H1 (cell line): ENCODE measurements around the gene TBC1D22A. TPM values are rescaled to one million over a fixed set of nuclear protein-coding genes. Genes with fewer than 3 reads are reported as not detected.

ENCODE experiments used
- CTCF ChIA-PET: fragments of 300-600 bp; sonication (Branson Sonifier 250); formaldehyde crosslinking; loops from one replicate; lab custom pipeline; 2021; ENCODE audit not compliant: partially characterized antibody; lab: Charles Lee
- POLR2A ChIA-PET: fragments of 300-600 bp; sonication (Branson Sonifier 250); formaldehyde crosslinking; loops from one replicate; lab custom pipeline; 2021; ENCODE audit warnings: inconsistent platforms; ENCODE audit not compliant: partially characterized antibody; lab: Charles Lee
- DNase-seq, 2 experiments: peaks; one replicate each; pipeline versions ENCODE4 v3.0.0 to v3.0.0-alpha.2; 2010 to 2022; ENCODE audit warnings: low spot score in 2 of 2, low read depth in 1 of 2, mixed read lengths in 1 of 2
- FAIRE-seq: peaks from 2 replicates; lab custom pipeline; 2011; peaks lifted over from hg19 to GRCh38; lab: Jason Lieb, UNC
- H2AFZ ChIP-seq: 2 replicates; pipeline ENCODE4 v1.8.1; 2012; ENCODE audit warnings: low read length, inconsistent platforms
- H2AK5ac ChIP-seq: 2 replicates; pipeline ENCODE4 v1.6.1; 2013; ENCODE audit warnings: low read depth, low read length
- H2BK120ac ChIP-seq: replicated peaks from 2 replicates; pipeline ENCODE3; 2013; ENCODE audit warnings: low read depth, low read length, inconsistent platforms
- H2BK12ac ChIP-seq: 2 replicates; pipeline ENCODE4 v1.6.1; 2013; ENCODE audit warnings: low read depth, low read length
- H2BK15ac ChIP-seq: 2 replicates; pipeline ENCODE4 v1.6.1; 2013; ENCODE audit warnings: low read length
- H2BK20ac ChIP-seq: 2 replicates; pipeline ENCODE4 v1.6.1; 2013; ENCODE audit warnings: low read length
- H2BK5ac ChIP-seq: 2 replicates; pipeline ENCODE4 v1.6.1; 2013; ENCODE audit warnings: low read depth, low read length
- H3K14ac ChIP-seq: 2 replicates; pipeline ENCODE4 v1.6.1; 2013; ENCODE audit warnings: inconsistent platforms; ENCODE audit not compliant: insufficient read length
- H3K18ac ChIP-seq: 2 replicates; pipeline ENCODE4 v1.6.1; 2013; ENCODE audit warnings: low read length; ENCODE audit errors: extremely low read depth
- H3K23ac ChIP-seq: 2 replicates; pipeline ENCODE4 v1.6.1; 2013; ENCODE audit warnings: inconsistent platforms; ENCODE audit not compliant: insufficient read length
- H3K23me2 ChIP-seq: 2 replicates; pipeline ENCODE4 v1.6.1; 2013; ENCODE audit warnings: low read depth, low read length
- H3K27ac ChIP-seq: 2 replicates; pipeline ENCODE4 v1.6.1; 2011; ENCODE audit warnings: low read depth, low read length, inconsistent platforms
- H3K27me3 ChIP-seq, 4 experiments: replicated peaks in 1 of 4; 1 replicate in 1 of 4; 2 replicates in 3 of 4; pipeline versions ENCODE4 v1.6.1 to v1.8.1; 2011 to 2013; ENCODE audit warnings: low read length in 3 of 4, mild to moderate bottlenecking in 3 of 4, inconsistent platforms in 2 of 4, mixed read lengths in 2 of 4, moderate library complexity in 1 of 4; ENCODE audit not compliant: control insufficient read depth in 3 of 4, insufficient read depth in 3 of 4; ENCODE audit errors: extremely low read depth in 1 of 4
- H3K36me3 ChIP-seq, 4 experiments: 2 replicates each; pipeline versions ENCODE4 v1.6.1 to v1.8.1; 2011 to 2013; ENCODE audit warnings: mild to moderate bottlenecking in 4 of 4, low read length in 3 of 4, moderate library complexity in 2 of 4, control low read depth in 1 of 4, inconsistent platforms in 1 of 4; ENCODE audit not compliant: insufficient read depth in 4 of 4, control insufficient read depth in 2 of 4
- H3K4ac ChIP-seq: replicated peaks from 2 replicates; pipeline ENCODE3; 2013; ENCODE audit warnings: low read length, low read depth, mixed read lengths, inconsistent platforms; ENCODE audit not compliant: insufficient read length
- H3K4me1 ChIP-seq, 4 experiments: replicated peaks in 1 of 4; 1 replicate in 1 of 4; 2 replicates in 3 of 4; pipeline versions ENCODE4 v1.6.1 to v1.8.1; 2011 to 2013; ENCODE audit warnings: low read length in 3 of 4, inconsistent platforms in 2 of 4, mixed read lengths in 1 of 4; ENCODE audit not compliant: insufficient read depth in 4 of 4, control insufficient read depth in 3 of 4
- H3K4me2 ChIP-seq, 2 experiments: 2 replicates each; pipeline versions ENCODE4 v1.6.1 to v1.8.1; 2011 to 2013; ENCODE audit warnings: low read depth in 2 of 2, low read length in 2 of 2, control low read depth in 1 of 2, inconsistent platforms in 1 of 2, mild to moderate bottlenecking in 1 of 2; ENCODE audit not compliant: insufficient read depth in 1 of 2
- H3K4me3 ChIP-seq, 4 experiments: fragments of 200-600, 300-600 bp in 1 of 4; sonication (generic), shearing (Covaris generic), sonication (Bioruptor Twin) in 1 of 4; 2 replicates each; pipeline versions ENCODE4 v1.5.1 to v1.8.1; 2011 to 2016; ENCODE audit warnings: low read length in 4 of 4, low read depth in 3 of 4, control low read depth in 2 of 4, inconsistent platforms in 2 of 4, mild to moderate bottlenecking in 2 of 4, mixed read lengths in 1 of 4, moderate library complexity in 1 of 4; ENCODE audit not compliant: insufficient read depth in 2 of 4; ENCODE audit errors: extremely low read depth in 1 of 4
- H3K56ac ChIP-seq: replicated peaks from 2 replicates; pipeline ENCODE3; 2013; ENCODE audit warnings: low read depth, mild to moderate bottlenecking, mixed read lengths, low read length, inconsistent platforms; ENCODE audit not compliant: insufficient read length
- H3K79me1 ChIP-seq: 2 replicates; pipeline ENCODE4 v1.6.1; 2013; ENCODE audit warnings: low read depth, low read length, control low read depth
- H3K79me2 ChIP-seq, 2 experiments: 2 replicates each; pipeline versions ENCODE4 v1.6.1 to v1.8.1; 2012 to 2013; ENCODE audit warnings: low read length in 2 of 2, mild to moderate bottlenecking in 2 of 2, inconsistent platforms in 1 of 2; ENCODE audit not compliant: insufficient read depth in 2 of 2, control insufficient read depth in 1 of 2
- H3K9ac ChIP-seq, 4 experiments: replicated peaks in 1 of 4; 1 replicate in 1 of 4; 2 replicates in 3 of 4; pipeline versions ENCODE4 v1.6.1 to v1.8.1; 2011 to 2013; ENCODE audit warnings: low read depth in 3 of 4, low read length in 3 of 4, control low read depth in 2 of 4, mild to moderate bottlenecking in 2 of 4, moderate library complexity in 2 of 4, inconsistent platforms in 1 of 4; ENCODE audit errors: extremely low read depth in 1 of 4
- H3K9me3 ChIP-seq, 2 experiments: 2 replicates each; pipeline versions ENCODE4 v1.6.1 to v1.8.1; 2012 to 2013; ENCODE audit warnings: mild to moderate bottlenecking in 2 of 2, moderate library complexity in 2 of 2, control low read depth in 1 of 2, inconsistent platforms in 1 of 2, low read depth in 1 of 2, low read length in 1 of 2, mixed read lengths in 1 of 2; ENCODE audit not compliant: insufficient read depth in 2 of 2
- H4K20me1 ChIP-seq, 2 experiments: replicated peaks in 1 of 2; 2 replicates each; pipeline versions ENCODE3 to v1.8.1; 2011 to 2013; ENCODE audit warnings: inconsistent platforms in 2 of 2, low read length in 2 of 2, mild to moderate bottlenecking in 1 of 2; ENCODE audit not compliant: insufficient read depth in 2 of 2, control insufficient read depth in 1 of 2
- H4K5ac ChIP-seq: 2 replicates; pipeline ENCODE4 v1.6.1; 2013; ENCODE audit warnings: low read length, low read depth, mixed read lengths, inconsistent platforms; ENCODE audit not compliant: insufficient read length
- H4K8ac ChIP-seq: 2 replicates; pipeline ENCODE4 v1.8.0; 2013; ENCODE audit warnings: mild to moderate bottlenecking, moderate library complexity, low read length, inconsistent platforms; ENCODE audit not compliant: insufficient read depth; ENCODE audit errors: extremely low read depth
- H4K91ac ChIP-seq: replicated peaks from 2 replicates; pipeline ENCODE3; 2013; ENCODE audit warnings: low read length, mixed read lengths, inconsistent platforms; ENCODE audit not compliant: insufficient read length
- BACH1 ChIP-seq: IDR thresholded peaks from 2 replicates; pipeline ENCODE4 v1.6.1; 2012; ENCODE audit warnings: low read length, improper control_type of control experiment
- CTCF ChIP-seq, 3 experiments: IDR thresholded peaks; 1 replicate in 2 of 3; 2 replicates in 1 of 3; pipeline versions ENCODE4 v1.5.1 to v1.6.1; 2011; ENCODE audit warnings: low read length in 3 of 3, mild to moderate bottlenecking in 3 of 3, inconsistent platforms in 2 of 3, low read depth in 1 of 3, moderate library complexity in 1 of 3; ENCODE audit not compliant: insufficient read depth in 1 of 3; ENCODE audit errors: control extremely low read depth in 1 of 3
- EP300 ChIP-seq, 2 experiments: IDR thresholded peaks; 1 replicate in 1 of 2; 2 replicates in 1 of 2; pipeline ENCODE4 v1.6.1; 2011 to 2012; ENCODE audit warnings: low read depth in 2 of 2, low read length in 2 of 2, mild to moderate bottlenecking in 2 of 2, borderline replicate concordance in 1 of 2, inconsistent platforms in 1 of 2, moderate library complexity in 1 of 2
- RAD21 ChIP-seq, 2 experiments: IDR thresholded peaks in 1 of 2; conservative IDR thresholded peaks in 1 of 2; 2 replicates each; pipeline ENCODE4 v1.6.1; 2011; ENCODE audit warnings: low read depth in 2 of 2, low read length in 2 of 2, improper control_type of control experiment in 1 of 2, inconsistent platforms in 1 of 2, mild to moderate bottlenecking in 1 of 2, moderate library complexity in 1 of 2
- SIRT6 ChIP-seq: IDR thresholded peaks from one replicate; pipeline ENCODE4 v1.7.1; 2012; ENCODE audit warnings: low read length, inconsistent platforms
- SIX5 ChIP-seq: IDR thresholded peaks from 2 replicates; pipeline ENCODE4 v1.6.1; 2011; ENCODE audit warnings: mild to moderate bottlenecking, low read depth, low read length
- SP1 ChIP-seq: IDR thresholded peaks from 2 replicates; pipeline ENCODE4 v1.6.1; 2011; ENCODE audit warnings: low read depth, low read length
- TAF7 ChIP-seq: optimal IDR thresholded peaks from 2 replicates; pipeline ENCODE3; 2011; ENCODE audit warnings: low read depth, mild to moderate bottlenecking, inconsistent platforms, low read length, moderate library complexity, borderline replicate concordance
- WGBS, 2 experiments: shearing (Covaris generic) in 1 of 2; methylation state at CpG; one replicate each; pipeline versions ENCODE4 v1.1.6 to v1.1.7; 2013 to 2015; ENCODE audit warnings: low lambda C conversion rate in 2 of 2, mixed read lengths in 2 of 2, inconsistent platforms in 1 of 2, low coverage in 1 of 2, missing lambda C conversion rate in 1 of 2; ENCODE audit not compliant: insufficient replicate concordance in 2 of 2, insufficient coverage in 1 of 2, insufficient read length in 1 of 2; ENCODE audit errors: extremely low coverage in 1 of 2, missing lambda C conversion rate in 1 of 2; 5-methylcytosine and 5-hydroxymethylcytosine counted together
- polyA plus RNA-seq, 7 experiments: library from polyadenylated mRNA; depleted of rRNA in 3 of 7; stranded (reverse) in 5 of 7; unstranded in 2 of 7; fragments of >200 nt in 5 of 7; fragments of 200-250 nt in 2 of 7; gene quantifications; 1 replicate in 5 of 7; 2 replicates in 1 of 7; 4 replicates in 1 of 7; pipeline versions ENCODE4 v1.2.1 to v1.2.3, GENCODE V29; 2011 to 2013; ENCODE audit warnings: missing spikeins in 2 of 7, mixed read lengths in 2 of 7
- total RNA-seq: library from RNA; stranded (reverse); fragmentation: NEBNext Ultra II Directional; extraction: Animal tissue kit (Norgen Biotek cat#: 25700); gene quantifications from 2 replicates; pipeline ENCODE4 v1.2.1, GENCODE V29; 2021

The TBC1D22A gene
- total and polyA plus RNA-seq, 2 of the 8 experiments (the other 6 are each of a cell fraction or from before 2014, with no cell fraction given) = 11.9 to 18.4 TPM

GRCh38 chr22:46845296-46846149 is 83.1 kb downstream of the TBC1D22A start:
- H3K4me1 ChIP-seq = peaks cover 0 to 3% (median 0%) of the 10 kb centered on the region in 4 experiments; a peak in 2 of 7 replicates
- no peak overlapping the region for H3K27ac ChIP-seq
- no peak overlapping the region for H4K8ac ChIP-seq
- H3K79me1 ChIP-seq = peaks cover 6% of the 10 kb centered on the region
- FAIRE-seq (no peak), DNase-seq (no peak)
- H3K4me3 ChIP-seq = no peak overlapping the region
- no peaks in the 10 kb centered on the region for H3K27me3 ChIP-seq
- no peak overlapping the region for H4K91ac ChIP-seq
- no peak overlapping the region for H2BK12ac ChIP-seq
- H3K23me2 ChIP-seq = no peaks in the 10 kb centered on the region
- no peak overlapping the region for H3K9ac ChIP-seq
- H2BK20ac ChIP-seq = no peak overlapping the region
- H2BK15ac ChIP-seq = no peak overlapping the region
- no peak overlapping the region for H3K18ac ChIP-seq
- no peak overlapping the region for H2BK120ac ChIP-seq
- H3K36me3 ChIP-seq = no peaks in the 10 kb centered on the region; a peak in 1 of 8 replicates
- H4K5ac ChIP-seq = no peak overlapping the region
- H3K56ac ChIP-seq = no peak overlapping the region
- H2AK5ac ChIP-seq = no peak overlapping the region
- ChIA-PET POLR2A (no interaction called here), CTCF (interaction anchor here (0.7 to 4.3 kb wide), 13 partner anchors 9 to 322 kb away, joined by 3 to 16 read pairs (median 3); no protein-coding TSS in a partner anchor)
- H3K23ac ChIP-seq = no peak overlapping the region
- no peak overlapping the region for H2BK5ac ChIP-seq
- H2AFZ ChIP-seq = no peak overlapping the region
- H3K4ac ChIP-seq = no peak overlapping the region
- 96% methylated on average over 17 of the region's 17 CpGs; no CpG with 5 or more reads in 1 of the 2 experiments for WGBS, 2 experiments
- peaks cover 2 to 3% of the 10 kb centered on the region in 2 experiments for H4K20me1 ChIP-seq
- TF ChIP-seq RAD21 (IDR thresholded peaks at IDR 0.05 in 1 of 2, conservative IDR thresholded peaks at IDR 0.05 in 1 of 2; ENCODE audit: low read depth in 2 of 2, low read length in 2 of 2) = peak; percentile 58 to 62
- no peak for TF ChIP-seq SP1
- TF ChIP-seq CTCF (IDR thresholded peaks at IDR 0.05; ENCODE audit: control extremely low read depth in 1 of 3, insufficient read depth in 1 of 3, low read depth in 1 of 3, low read length in 3 of 3) = peak in 2 of 3 experiments; percentile 15 to 20; a peak in 2 of 4 replicates
- TF ChIP-seq BACH1 = no peak
- no peak for TF ChIP-seq EP300 (IDR thresholded peaks at IDR 0.05; ENCODE audit: borderline replicate concordance in 1 of 2, low read depth in 2 of 2, low read length in 2 of 2)
- TF ChIP-seq SIRT6 = no peak
- TF ChIP-seq SIX5 = no peak
- no peak for TF ChIP-seq TAF7
- no peak overlapping the region for H3K4me2 ChIP-seq
- H3K14ac ChIP-seq = no peak overlapping the region
- no peaks in the 10 kb centered on the region for H3K9me3 ChIP-seq
- no peaks in the 10 kb centered on the region for H3K79me2 ChIP-seq
